ENCODE measurements around the gene CYP1A2. TPM values are rescaled to one million over a fixed set of nuclear protein-coding genes. Genes with fewer than 3 reads are reported as not detected.

Gene CYP1A2
- total and polyA plus RNA-seq, 2 of the 13 experiments (the other 11 are each of a cell fraction or from before 2014, with no cell fraction given), result 0.07 TPM; not detected in 1

DNA sequence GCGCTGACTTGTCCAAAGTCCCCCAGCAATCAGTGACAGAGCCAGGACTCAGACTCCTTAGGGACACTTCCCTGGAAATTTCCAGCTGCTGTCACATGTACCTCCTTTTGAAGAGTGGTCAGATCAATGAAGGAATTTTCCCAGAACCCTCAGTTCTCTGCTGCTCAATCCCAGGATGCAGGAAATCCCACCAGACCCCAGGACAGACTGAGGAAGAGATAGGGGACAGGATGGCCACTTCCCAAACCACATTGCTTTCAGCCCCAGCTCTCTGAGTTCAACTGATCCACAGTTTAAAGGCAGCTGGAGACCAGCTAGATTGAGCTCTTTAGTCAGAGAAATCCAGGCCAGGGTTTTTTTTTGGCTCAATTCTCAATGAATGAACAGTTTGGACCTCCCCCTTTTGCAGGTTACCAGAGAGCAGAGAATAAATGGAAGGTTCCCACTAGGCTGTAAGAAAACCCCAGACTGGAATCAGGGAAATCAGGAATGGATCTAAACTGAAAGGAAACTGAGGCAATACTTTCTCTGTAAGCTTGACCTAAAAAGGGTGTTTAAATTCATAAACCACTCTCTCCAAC lies 24.8 kb upstream of the CYP1A2 start (continued):
- TF ChIP-seq ZNF619 (CRISPR knock-in tag; IDR thresholded peaks at IDR 0.05) (no peak), DPF2 (CRISPR knock-in tag; IDR thresholded peaks at IDR 0.05; ENCODE audit: borderline replicate concordance, low read depth) (no peak), ZNF670 (CRISPR knock-in tag; IDR thresholded peaks at IDR 0.05; ENCODE audit: borderline replicate concordance) (peak; percentile 62; the same call in 1 of the 2 replicates), NR1H2 (CRISPR knock-in tag; IDR thresholded peaks at IDR 0.05; ENCODE audit: borderline replicate concordance, low read depth) (no peak), WIZ (CRISPR knock-in tag; IDR thresholded peaks at IDR 0.05) (no peak), ZBTB42 (CRISPR knock-in tag; IDR thresholded peaks at IDR 0.05) (no peak), SAP130 (CRISPR knock-in tag; IDR thresholded peaks at IDR 0.05; ENCODE audit: low read depth) (peak; percentile 68), ZNF12 (CRISPR knock-in tag; IDR thresholded peaks at IDR 0.05) (no peak), AHR (CRISPR knock-in tag; IDR thresholded peaks at IDR 0.05) (no peak), YEATS2 (CRISPR knock-in tag; IDR thresholded peaks at IDR 0.05; ENCODE audit: borderline replicate concordance) (no peak), FOSL2 (CRISPR knock-in tag; IDR thresholded peaks at IDR 0.05) (no peak), ZNF737 (CRISPR knock-in tag; IDR thresholded peaks at IDR 0.05; ENCODE audit: borderline replicate concordance) (no peak), ZNF367 (CRISPR knock-in tag; IDR thresholded peaks at IDR 0.05; ENCODE audit: borderline replicate concordance) (no peak), SKI (IDR thresholded peaks at IDR 0.05; ENCODE audit: partially characterized antibody) (no peak), NR2F6 (IDR thresholded peaks at IDR 0.05) (no peak), NR2F6 (CRISPR knock-in tag; IDR thresholded peaks at IDR 0.05) (no peak)
- TF ChIP-seq, protein P1, sequence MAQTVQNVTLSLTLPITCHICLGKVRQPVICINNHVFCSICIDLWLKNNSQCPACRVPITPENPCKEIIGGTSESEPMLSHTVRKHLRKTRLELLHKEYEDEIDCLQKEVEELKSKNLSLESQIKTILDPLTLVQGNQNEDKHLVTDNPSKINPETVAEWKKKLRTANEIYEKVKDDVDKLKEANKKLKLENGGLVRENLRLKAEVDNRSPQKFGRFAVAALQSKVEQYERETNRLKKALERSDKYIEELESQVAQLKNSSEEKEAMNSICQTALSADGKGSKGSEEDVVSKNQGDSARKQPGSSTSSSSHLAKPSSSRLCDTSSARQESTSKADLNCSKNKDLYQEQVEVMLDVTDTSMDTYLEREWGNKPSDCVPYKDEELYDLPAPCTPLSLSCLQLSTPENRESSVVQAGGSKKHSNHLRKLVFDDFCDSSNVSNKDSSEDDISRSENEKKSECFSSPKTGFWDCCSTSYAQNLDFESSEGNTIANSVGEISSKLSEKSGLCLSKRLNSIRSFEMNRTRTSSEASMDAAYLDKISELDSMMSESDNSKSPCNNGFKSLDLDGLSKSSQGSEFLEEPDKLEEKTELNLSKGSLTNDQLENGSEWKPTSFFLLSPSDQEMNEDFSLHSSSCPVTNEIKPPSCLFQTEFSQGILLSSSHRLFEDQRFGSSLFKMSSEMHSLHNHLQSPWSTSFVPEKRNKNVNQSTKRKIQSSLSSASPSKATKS (CRISPR knock-in tag; IDR thresholded peaks at IDR 0.05), result no peak
- TF ChIP-seq, protein P2, sequence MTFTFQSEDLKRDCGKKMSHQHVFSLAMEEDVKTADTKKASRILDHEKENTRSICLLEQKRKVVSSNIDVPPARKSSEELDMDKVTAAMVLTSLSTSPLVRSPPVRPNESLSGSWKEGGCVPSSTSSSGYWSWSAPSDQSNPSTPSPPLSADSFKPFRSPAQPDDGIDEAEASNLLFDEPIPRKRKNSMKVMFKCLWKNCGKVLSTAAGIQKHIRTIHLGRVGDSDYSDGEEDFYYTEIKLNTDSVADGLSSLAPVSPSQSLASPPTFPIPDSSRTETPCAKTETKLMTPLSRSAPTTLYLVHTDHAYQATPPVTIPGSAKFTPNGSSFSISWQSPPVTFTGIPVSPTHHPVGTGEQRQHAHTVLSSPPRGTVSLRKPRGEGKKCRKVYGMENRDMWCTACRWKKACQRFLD (CRISPR knock-in tag; IDR thresholded peaks at IDR 0.05; ENCODE audit: borderline replicate concordance), result no peak
- TF ChIP-seq, protein P3, sequence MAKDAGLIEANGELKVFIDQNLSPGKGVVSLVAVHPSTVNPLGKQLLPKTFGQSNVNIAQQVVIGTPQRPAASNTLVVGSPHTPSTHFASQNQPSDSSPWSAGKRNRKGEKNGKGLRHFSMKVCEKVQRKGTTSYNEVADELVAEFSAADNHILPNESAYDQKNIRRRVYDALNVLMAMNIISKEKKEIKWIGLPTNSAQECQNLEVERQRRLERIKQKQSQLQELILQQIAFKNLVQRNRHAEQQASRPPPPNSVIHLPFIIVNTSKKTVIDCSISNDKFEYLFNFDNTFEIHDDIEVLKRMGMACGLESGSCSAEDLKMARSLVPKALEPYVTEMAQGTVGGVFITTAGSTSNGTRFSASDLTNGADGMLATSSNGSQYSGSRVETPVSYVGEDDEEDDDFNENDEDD (CRISPR knock-in tag; IDR thresholded peaks at IDR 0.05; ENCODE audit: borderline replicate concordance), result no peak
- TF ChIP-seq, protein P4, sequence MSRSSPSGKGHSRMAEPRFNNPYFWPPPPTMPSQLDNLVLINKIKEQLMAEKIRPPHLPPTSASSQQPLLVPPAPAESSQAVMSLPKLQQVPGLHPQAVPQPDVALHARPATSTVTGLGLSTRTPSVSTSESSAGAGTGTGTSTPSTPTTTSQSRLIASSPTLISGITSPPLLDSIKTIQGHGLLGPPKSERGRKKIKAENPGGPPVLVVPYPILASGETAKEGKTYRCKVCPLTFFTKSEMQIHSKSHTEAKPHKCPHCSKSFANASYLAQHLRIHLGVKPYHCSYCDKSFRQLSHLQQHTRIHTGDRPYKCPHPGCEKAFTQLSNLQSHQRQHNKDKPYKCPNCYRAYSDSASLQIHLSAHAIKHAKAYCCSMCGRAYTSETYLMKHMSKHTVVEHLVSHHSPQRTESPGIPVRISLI (CRISPR knock-in tag; IDR thresholded peaks at IDR 0.05; ENCODE audit: borderline replicate concordance), result no peak
- TF ChIP-seq, protein P5, sequence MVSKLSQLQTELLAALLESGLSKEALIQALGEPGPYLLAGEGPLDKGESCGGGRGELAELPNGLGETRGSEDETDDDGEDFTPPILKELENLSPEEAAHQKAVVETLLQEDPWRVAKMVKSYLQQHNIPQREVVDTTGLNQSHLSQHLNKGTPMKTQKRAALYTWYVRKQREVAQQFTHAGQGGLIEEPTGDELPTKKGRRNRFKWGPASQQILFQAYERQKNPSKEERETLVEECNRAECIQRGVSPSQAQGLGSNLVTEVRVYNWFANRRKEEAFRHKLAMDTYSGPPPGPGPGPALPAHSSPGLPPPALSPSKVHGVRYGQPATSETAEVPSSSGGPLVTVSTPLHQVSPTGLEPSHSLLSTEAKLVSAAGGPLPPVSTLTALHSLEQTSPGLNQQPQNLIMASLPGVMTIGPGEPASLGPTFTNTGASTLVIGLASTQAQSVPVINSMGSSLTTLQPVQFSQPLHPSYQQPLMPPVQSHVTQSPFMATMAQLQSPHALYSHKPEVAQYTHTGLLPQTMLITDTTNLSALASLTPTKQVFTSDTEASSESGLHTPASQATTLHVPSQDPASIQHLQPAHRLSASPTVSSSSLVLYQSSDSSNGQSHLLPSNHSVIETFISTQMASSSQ (IDR thresholded peaks at IDR 0.05; ENCODE audit: low read depth), result peak; percentile 11; the same call in 1 of the 2 replicates
- TF ChIP-seq, protein P5 (CRISPR knock-in tag; IDR thresholded peaks at IDR 0.05; ENCODE audit: borderline replicate concordance), result no peak
